ENCODE results near the gene COG4. TPM values are rescaled to one million over a fixed set of nuclear protein-coding genes. Genes with fewer than 3 reads are reported as not detected.
"Not testable (repeated sequence)": the region's sequence is repeated elsewhere in the genome, so short reads cannot be mapped to it uniquely, and the experiment has no call there.

The COG4 gene
- total RNA-seq, 1 donor from 2014 or later: 39.3 TPM

DNA sequence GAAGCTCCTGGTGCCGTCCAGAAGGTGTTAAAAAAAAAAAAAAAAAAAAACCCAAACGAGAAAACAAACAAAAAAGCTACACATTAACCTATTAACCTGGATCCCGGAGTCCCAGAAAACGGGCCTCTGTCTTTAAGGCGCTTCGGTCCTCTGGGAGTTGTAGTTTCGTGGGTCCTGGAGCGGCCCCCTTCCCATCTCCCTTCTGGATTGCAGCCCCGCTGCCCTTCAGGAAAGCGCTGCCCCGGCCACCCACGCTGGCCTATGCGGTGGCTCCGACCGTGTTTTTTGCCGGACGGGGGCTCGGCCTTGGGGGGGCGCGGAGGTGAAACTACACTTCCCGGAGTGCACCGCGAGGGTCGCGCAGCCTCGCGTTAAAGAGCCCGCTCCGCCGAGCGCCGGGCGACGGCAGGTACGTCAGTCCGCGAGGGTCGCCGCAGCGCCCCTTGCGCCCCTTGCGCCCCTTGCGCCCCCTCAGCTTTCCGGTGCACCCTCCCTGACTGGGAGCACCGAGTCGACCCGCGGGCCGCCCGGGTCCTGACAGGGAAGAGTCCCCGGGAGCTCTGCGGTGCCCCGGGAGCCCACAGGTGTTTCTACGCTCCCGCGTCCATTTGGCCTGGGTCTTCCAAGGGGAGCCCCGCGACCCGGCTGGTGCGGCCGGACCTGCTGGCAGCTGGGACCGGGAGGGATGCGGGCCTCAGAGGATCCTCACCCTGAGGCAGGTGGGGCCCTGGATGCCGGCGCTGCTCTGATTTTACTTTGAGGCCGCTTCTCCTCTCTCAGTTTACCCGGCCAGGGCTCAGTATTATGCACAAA is 68.9 kb downstream of the COG4 start, which contains the start of gene FCSK:
FCSK (plus strand) TSS at position 374 of the 813 bp plus-strand sequence. CDS start 8,596 bp downstream, outside the sequence.
- DNase-seq (ENCODE audit: extremely low spot score in 2 of 2): no peak
- Histone ChIP-seq H3K4me1 (peaks cover 21% of the 10 kb centered on the region), H3K27ac (peak within 1 kb of the TSS; percentile 87), H3K9me3 (no peaks in the 10 kb centered on the region), H3K27me3 (no peaks in the 10 kb centered on the region), H3K4me3 (peak within 1 kb of the TSS; percentile 84 to 97), H3K36me3 (no peaks in the 10 kb centered on the region)
- TF ChIP-seq POLR2AphosphoS5 (IDR thresholded peaks at IDR 0.05; ENCODE audit: insufficient read depth in 1 of 2, low read depth in 1 of 2): peak; percentile 68 to 86
- TF ChIP-seq, protein P1, sequence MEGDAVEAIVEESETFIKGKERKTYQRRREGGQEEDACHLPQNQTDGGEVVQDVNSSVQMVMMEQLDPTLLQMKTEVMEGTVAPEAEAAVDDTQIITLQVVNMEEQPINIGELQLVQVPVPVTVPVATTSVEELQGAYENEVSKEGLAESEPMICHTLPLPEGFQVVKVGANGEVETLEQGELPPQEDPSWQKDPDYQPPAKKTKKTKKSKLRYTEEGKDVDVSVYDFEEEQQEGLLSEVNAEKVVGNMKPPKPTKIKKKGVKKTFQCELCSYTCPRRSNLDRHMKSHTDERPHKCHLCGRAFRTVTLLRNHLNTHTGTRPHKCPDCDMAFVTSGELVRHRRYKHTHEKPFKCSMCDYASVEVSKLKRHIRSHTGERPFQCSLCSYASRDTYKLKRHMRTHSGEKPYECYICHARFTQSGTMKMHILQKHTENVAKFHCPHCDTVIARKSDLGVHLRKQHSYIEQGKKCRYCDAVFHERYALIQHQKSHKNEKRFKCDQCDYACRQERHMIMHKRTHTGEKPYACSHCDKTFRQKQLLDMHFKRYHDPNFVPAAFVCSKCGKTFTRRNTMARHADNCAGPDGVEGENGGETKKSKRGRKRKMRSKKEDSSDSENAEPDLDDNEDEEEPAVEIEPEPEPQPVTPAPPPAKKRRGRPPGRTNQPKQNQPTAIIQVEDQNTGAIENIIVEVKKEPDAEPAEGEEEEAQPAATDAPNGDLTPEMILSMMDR (IDR thresholded peaks at IDR 0.05): no peak
- no peak for TF ChIP-seq POLR2A (IDR thresholded peaks at IDR 0.05)
- intact Hi-C loops (cut with DNase I): no loop called here

DNA sequence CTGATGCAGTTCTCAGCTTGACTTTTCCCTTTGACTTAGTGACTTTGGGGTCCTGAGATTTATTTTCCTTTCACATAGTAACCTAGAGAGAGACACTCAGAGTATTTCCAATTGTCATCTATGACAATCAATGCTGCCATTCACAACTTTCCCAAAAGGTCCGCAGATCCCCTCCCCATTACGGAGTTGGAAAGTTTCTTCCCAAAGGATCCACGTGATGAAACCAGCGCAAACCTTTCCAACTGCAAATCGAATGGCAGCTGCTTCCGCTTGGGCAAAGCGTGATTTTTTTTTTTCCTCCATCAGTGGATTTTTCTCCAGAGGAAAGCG is 69.5 kb downstream of the COG4 start:
- H3K27ac ChIP-seq: peak overlapping the region; percentile 87
- H3K4me1 ChIP-seq: peaks cover 21% of the 10 kb centered on the region
- peak overlapping the region; percentile 84 to 97 for H3K4me3 ChIP-seq
- H3K27me3 ChIP-seq: no peaks in the 10 kb centered on the region
- DNase-seq (ENCODE audit: extremely low spot score in 2 of 2): no peak
- intact Hi-C loops (cut with DNase I): no loop called here
- H3K36me3 ChIP-seq: no peaks in the 10 kb centered on the region
- H3K9me3 ChIP-seq: no peaks in the 10 kb centered on the region
- TF ChIP-seq POLR2A (IDR thresholded peaks at IDR 0.05): no peak
- TF ChIP-seq, protein P1 (IDR thresholded peaks at IDR 0.05): no peak
- TF ChIP-seq POLR2AphosphoS5 (IDR thresholded peaks at IDR 0.05; ENCODE audit: insufficient read depth in 1 of 2, low read depth in 1 of 2): no peak

DNA sequence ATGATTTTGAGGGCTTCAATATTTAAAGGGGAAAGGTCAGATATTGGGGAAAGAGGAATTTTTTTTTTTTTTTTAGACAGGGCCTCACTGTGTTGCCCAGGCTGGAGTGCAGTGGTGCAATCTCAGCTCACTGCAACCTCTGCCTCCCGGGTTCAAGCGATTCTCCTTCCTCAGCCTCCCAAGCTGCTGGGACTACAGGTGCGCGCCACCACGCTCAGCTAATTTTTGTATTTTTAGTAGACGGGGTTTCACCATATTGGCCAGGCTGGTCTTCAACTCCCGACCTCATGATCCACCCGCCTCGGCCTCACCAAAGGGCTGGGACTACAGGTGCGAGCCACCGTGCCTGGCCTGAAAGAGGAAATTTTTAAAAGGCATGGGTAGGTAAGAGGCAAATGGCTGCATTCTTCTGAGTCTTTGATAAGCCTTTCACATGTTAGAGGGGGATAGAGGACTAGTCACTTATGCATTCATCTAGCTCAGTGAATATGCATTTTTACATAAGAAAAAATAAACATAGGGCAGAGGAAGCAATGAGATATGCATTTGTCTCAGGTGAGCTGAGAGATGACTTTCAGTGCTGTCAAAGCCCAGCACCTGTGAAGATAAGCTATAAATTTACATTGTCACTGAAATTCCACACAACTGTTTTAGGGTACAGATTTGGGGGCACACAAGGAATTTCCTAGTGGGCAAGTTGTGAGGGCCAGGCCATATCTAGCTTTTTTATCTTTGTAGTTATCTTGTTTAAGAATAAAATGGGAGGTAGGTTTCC is 70.0 kb downstream of the COG4 start:
- Histone ChIP-seq H3K27ac (no peak overlapping the region), H3K27me3 (no peaks in the 10 kb centered on the region), H3K4me3 (peak overlapping the region; percentile 84 to 97), H3K4me1 (peaks cover 21% of the 10 kb centered on the region), H3K36me3 (no peaks in the 10 kb centered on the region), H3K9me3 (no peaks in the 10 kb centered on the region)
- no peak for DNase-seq (ENCODE audit: extremely low spot score in 2 of 2)
- TF ChIP-seq, protein P1 (IDR thresholded peaks at IDR 0.05): no peak
- TF ChIP-seq POLR2A (IDR thresholded peaks at IDR 0.05) (no peak), POLR2AphosphoS5 (IDR thresholded peaks at IDR 0.05; ENCODE audit: insufficient read depth in 1 of 2, low read depth in 1 of 2) (no peak)
- intact Hi-C loops (cut with DNase I): no loop called here

DNA sequence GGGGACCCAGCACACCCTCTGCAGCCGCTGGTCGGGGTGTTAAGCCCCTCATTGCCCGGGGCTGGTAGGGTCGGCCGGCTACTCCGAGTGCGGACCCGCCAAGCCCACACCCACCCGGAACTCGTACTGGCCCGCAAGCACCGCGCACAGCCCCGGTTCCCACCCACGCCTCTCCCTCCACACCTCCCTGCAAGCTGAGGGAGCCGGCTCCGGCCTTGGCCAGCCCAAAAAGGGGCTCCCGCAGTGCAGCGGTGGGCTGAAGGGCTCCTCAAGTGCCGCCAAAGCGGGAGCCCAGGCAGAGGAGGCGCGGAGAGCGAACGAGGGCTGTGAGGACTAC is 72.4 kb downstream of the COG4 start:
- intact Hi-C loops (cut with DNase I); H3K27me3 ChIP-seq; H3K36me3 ChIP-seq; H3K27ac ChIP-seq; H3K9me3 ChIP-seq; DNase-seq (ENCODE audit: extremely low spot score in 2 of 2): not testable (repeated sequence)
- Histone ChIP-seq H3K4me1 (peaks cover 18% of the 10 kb centered on the region), H3K4me3 (peak overlapping the region in 1 of 2 donors; percentile 15)

DNA sequence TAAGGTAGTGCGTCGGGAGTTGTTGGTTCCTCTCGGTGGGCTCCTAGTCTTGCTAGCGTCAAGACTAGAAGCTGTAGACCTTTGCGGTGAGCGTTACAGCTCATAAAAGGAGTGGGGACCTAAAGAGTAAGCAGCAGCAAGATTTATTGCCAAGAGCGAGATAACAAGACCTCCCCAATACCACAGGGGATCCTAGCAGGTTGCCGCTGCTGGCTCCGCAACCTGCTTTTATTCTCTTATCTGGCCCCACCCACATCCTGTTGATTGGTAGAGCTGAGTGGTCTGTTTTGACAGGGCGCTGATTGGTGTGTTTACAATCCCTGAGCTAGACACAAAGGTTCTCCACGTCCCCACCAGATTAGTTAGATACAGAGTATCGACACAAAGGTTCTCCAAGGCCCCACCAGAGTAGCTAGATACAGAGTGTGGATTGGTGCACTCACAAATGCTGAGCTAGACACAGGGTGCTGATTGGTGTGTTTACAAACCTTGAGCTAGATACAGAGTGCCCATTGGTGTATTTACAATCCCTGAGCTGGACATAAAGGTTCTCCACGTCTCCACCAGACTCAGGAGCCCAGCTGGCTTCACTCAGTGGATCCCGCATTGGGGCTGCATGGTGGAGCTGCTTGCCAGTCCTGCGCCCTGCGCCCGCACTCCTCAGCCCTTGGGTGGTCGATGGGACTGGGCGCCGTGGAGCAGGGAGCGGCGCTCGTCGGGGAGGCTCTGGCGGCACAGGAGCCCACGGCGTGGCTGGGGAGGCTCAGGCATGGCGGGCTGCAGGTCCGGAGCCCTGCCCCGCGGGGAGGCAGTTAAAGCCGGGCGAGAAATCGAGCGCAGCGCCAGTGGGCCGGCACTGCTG is 73.0 kb downstream of the COG4 start:
- H3K27ac ChIP-seq; DNase-seq (ENCODE audit: extremely low spot score in 2 of 2); H3K36me3 ChIP-seq; intact Hi-C loops (cut with DNase I); H3K27me3 ChIP-seq; H3K9me3 ChIP-seq: not testable (repeated sequence)
- Histone ChIP-seq H3K4me3 (peak overlapping the region in 1 of 2 donors; percentile 15), H3K4me1 (peaks cover 12% of the 10 kb centered on the region)
